Spleen (tissue), 11 donors: Measurements from ENCODE around the gene MRPL16. TPM values are rescaled to one million over a fixed set of nuclear protein-coding genes. Genes with fewer than 3 reads are reported as not detected.
A peak's percentile ranks its signal among the peaks of the same experiment; 100 is the strongest.

Source experiments
- DNase-seq: peaks from one replicate; pipeline ENCODE4 v3.0.0-alpha.2; 2020
- H3K27ac ChIP-seq, 8 donors: fragments of 200-600 bp; sonication (generic) in 7 of 8; 1 replicate in 4 of 8; 2 replicates in 4 of 8; pipeline versions ENCODE4 v1.5.0 to v1.8.0; 2016 to 2021; ENCODE audit warnings: inconsistent platforms in 4 of 8, mild to moderate bottlenecking in 4 of 8, moderate library complexity in 1 of 8
- H3K27me3 ChIP-seq, 7 donors: fragments of 200-600 bp; sonication (generic) in 6 of 7; replicated peaks in 1 of 7; 1 replicate in 4 of 7; 2 replicates in 3 of 7; pipeline versions ENCODE4 v1.5.0 to v1.8.0; 2016 to 2021; ENCODE audit warnings: inconsistent platforms in 3 of 7, mild to moderate bottlenecking in 1 of 7
- H3K36me3 ChIP-seq, 6 donors: fragments of 200-600 bp; sonication (generic) in 5 of 6; 1 replicate in 4 of 6; 2 replicates in 2 of 6; pipeline versions ENCODE4 v1.5.0 to v1.8.0; 2016 to 2021; ENCODE audit warnings: inconsistent platforms in 2 of 6
- H3K4me1 ChIP-seq, 6 donors: fragments of 200-600 bp; sonication (generic) in 5 of 6; 1 replicate in 3 of 6; 2 replicates in 3 of 6; pipeline versions ENCODE4 v1.5.0 to v1.8.0; 2016 to 2021; ENCODE audit warnings: inconsistent platforms in 3 of 6
- H3K4me3 ChIP-seq, 8 donors: fragments of 200-600 bp; sonication (generic) in 7 of 8; 1 replicate in 4 of 8; 2 replicates in 4 of 8; pipeline versions ENCODE4 v1.5.0 to v1.8.0; 2016 to 2021; ENCODE audit warnings: inconsistent platforms in 4 of 8, mild to moderate bottlenecking in 4 of 8, moderate library complexity in 2 of 8
- H3K9me3 ChIP-seq, 8 donors: fragments of 200-600 bp; sonication (generic) in 7 of 8; 1 replicate in 4 of 8; 2 replicates in 4 of 8; pipeline versions ENCODE4 v1.5.0 to v1.8.0; 2016 to 2021; ENCODE audit warnings: inconsistent platforms in 4 of 8
- CTCF ChIP-seq, 11 experiments: fragments of 200-600 bp in 7 of 11; fragments of 450-650 bp in 4 of 11; sonication (generic) in 4 of 11; IDR thresholded peaks in 8 of 11; conservative IDR thresholded peaks in 3 of 11; 1 replicate in 7 of 11; 2 replicates in 4 of 11; pipeline versions ENCODE4 v1.4.0 to v1.8.0; 2016 to 2021; ENCODE audit warnings: antibody characterized with exemption in 11 of 11, inconsistent platforms in 4 of 11, mild to moderate bottlenecking in 1 of 11
- POLR2A ChIP-seq, 3 donors: fragments of 450-650 bp; IDR thresholded peaks; one replicate each; pipeline ENCODE4 v1.5.1; 2017; ENCODE audit warnings: antibody characterized with exemption in 3 of 3, mild to moderate bottlenecking in 1 of 3
- POLR2AphosphoS5 ChIP-seq, 3 donors: sonication (generic); formaldehyde crosslinking; IDR thresholded peaks; one replicate each; pipeline ENCODE4 v1.5.1; 2017; ENCODE audit warnings: antibody characterized with exemption in 3 of 3
- WGBS, 5 donors: extraction: QIAGEN DNeasy Blood & Tissue Kit in 3 of 5; methylation state at CpG; one replicate each; pipeline versions ENCODE4 v1.1.5 to v1.1.7; 2013 to 2018; 5-methylcytosine and 5-hydroxymethylcytosine counted together
- intact Hi-C: fragments of 100-400 bp; cut with DNase I; formaldehyde crosslinking; loops from one replicate; pipeline ENCODE4 v1.15.0; 2023; ENCODE audit warnings: low total_unique reads
- polyA plus RNA-seq, 3 donors: library from polyadenylated mRNA; stranded (reverse); fragments of 200-250 nt; gene quantifications; one replicate each; pipeline ENCODE4 v1.2.1, GENCODE V29; 2013
- total RNA-seq, 7 donors: library from RNA; depleted of rRNA in 3 of 7; stranded (reverse); fragments of >200 nt in 3 of 7; fragmentation: NEBNext Ultra II Directional in 4 of 7; extraction: Animal tissue kit (Norgen Biotek cat#: 25700) in 4 of 7; gene quantifications; one replicate each; pipeline versions ENCODE4 v1.1.0 to v1.2.1, GENCODE V29; 2016 to 2021
- donor health status: healthy with polysubstance abuse.
- donor health status: DM: no; HTN: no; CAD: no; lungs with moderate emphysema.
- donor health status: DM: no; HTN: no; CAD: no.
- donor health status: Bipolar disorder and iron deficiency.
- donor health status: healthy.
- donor health status: DM: no; HTN: no; CAD: no.
- donor health status: DM: yes; HTN: yes; CAD: no.

Gene MRPL16
- total and polyA plus RNA-seq, 10 donors: 35.6 to 78.9 (median 52.2) TPM

GRCh38 chr11:59770869-59771268 is 39.7 kb downstream of the MRPL16 start:
- intact Hi-C loops: no loop called here
- peaks cover 0 to 76% (median 29%) of the 10 kb centered on the region in 6 donors for H3K4me1 ChIP-seq
- H3K27me3 ChIP-seq: no peaks in the 10 kb centered on the region
- no peak for DNase-seq
- no peaks in the 10 kb centered on the region for H3K9me3 ChIP-seq
- WGBS, 5 donors: 81 to 94% (median 87%) methylated on average over 7 to 8 of the region's 8 CpGs
- TF ChIP-seq POLR2AphosphoS5 (IDR thresholded peaks at IDR 0.05) (no peak), CTCF (IDR thresholded peaks at IDR 0.05 in 8 of 11, conservative IDR thresholded peaks at IDR 0.05 in 3 of 11) (no peak), POLR2A (IDR thresholded peaks at IDR 0.05) (no peak)
- peak overlapping the region in 3 of 8 donors; percentile 4 to 95 (median 88) for H3K27ac ChIP-seq
- H3K36me3 ChIP-seq: peaks cover 0 to 28% (median 6%) of the 10 kb centered on the region in 6 donors
- no peak overlapping the region for H3K4me3 ChIP-seq

- H3K4me3 ChIP-seq: no peak overlapping the region
- peaks cover 0 to 81% (median 33%) of the 10 kb centered on the region in 6 donors for H3K4me1 ChIP-seq
- no peak for TF ChIP-seq POLR2A (IDR thresholded peaks at IDR 0.05)
- TF ChIP-seq POLR2AphosphoS5 (IDR thresholded peaks at IDR 0.05): no peak
- no peak for TF ChIP-seq CTCF (IDR thresholded peaks at IDR 0.05 in 8 of 11, conservative IDR thresholded peaks at IDR 0.05 in 3 of 11)
- 89 to 98% (median 95%) methylated on average over 3 of the region's 3 CpGs for WGBS, 5 donors
- intact Hi-C loops: no loop called here
- no peaks in the 10 kb centered on the region for H3K9me3 ChIP-seq
- H3K27ac ChIP-seq: peak overlapping the region in 3 of 8 donors; percentile 4 to 95 (median 88)
- H3K36me3 ChIP-seq: peaks cover 0 to 23% (median 4%) of the 10 kb centered on the region in 6 donors
- DNase-seq: no peak
- H3K27me3 ChIP-seq: no peaks in the 10 kb centered on the region
These were observed 40.3 kb downstream of the MRPL16 start for GRCh38 chr11:59770319-59770718.

- intact Hi-C loops: no loop called here
- Histone ChIP-seq H3K27me3 (no peaks in the 10 kb centered on the region), H3K36me3 (peaks cover 0 to 18% (median 2%) of the 10 kb centered on the region in 6 donors), H3K4me1 (peaks cover 0 to 86% (median 34%) of the 10 kb centered on the region in 6 donors), H3K9me3 (no peaks in the 10 kb centered on the region), H3K4me3 (no peak overlapping the region), H3K27ac (peak overlapping the region in 1 of 8 donors; percentile 4)
- WGBS, 5 donors: 88 to 94% (median 91%) methylated on average over 4 of the region's 4 CpGs
- no peak for DNase-seq
- TF ChIP-seq CTCF (IDR thresholded peaks at IDR 0.05 in 8 of 11, conservative IDR thresholded peaks at IDR 0.05 in 3 of 11) (no peak), POLR2AphosphoS5 (IDR thresholded peaks at IDR 0.05) (no peak), POLR2A (IDR thresholded peaks at IDR 0.05) (no peak)
These were observed 40.8 kb downstream of the MRPL16 start for GRCh38 chr11:59769828-59770227.

GRCh38 chr11:59769111-59769510 is 41.5 kb downstream of the MRPL16 start:
- Histone ChIP-seq H3K27me3 (no peaks in the 10 kb centered on the region), H3K27ac (no peak overlapping the region), H3K36me3 (peaks cover 0 to 11% (median 2%) of the 10 kb centered on the region in 6 donors), H3K9me3 (no peaks in the 10 kb centered on the region), H3K4me1 (peaks cover 0 to 88% (median 34%) of the 10 kb centered on the region in 6 donors), H3K4me3 (no peak overlapping the region)
- 78 to 89% (median 86%) methylated on average over 7 of the region's 7 CpGs for WGBS, 5 donors
- no peak for TF ChIP-seq POLR2A (IDR thresholded peaks at IDR 0.05)
- no peak for TF ChIP-seq CTCF (IDR thresholded peaks at IDR 0.05 in 8 of 11, conservative IDR thresholded peaks at IDR 0.05 in 3 of 11)
- no peak for TF ChIP-seq POLR2AphosphoS5 (IDR thresholded peaks at IDR 0.05)
- intact Hi-C loops: no loop called here
- DNase-seq: no peak
